GM12865 (cell line): ENCODE data around the gene NRAP.

Experiments
- DNase-seq: peaks from one replicate; pipeline ENCODE4 v3.0.0; 2010; ENCODE audit warnings: low read depth
- H3K4me3 ChIP-seq: 2 replicates; pipeline ENCODE4 v1.5.1; 2011; ENCODE audit warnings: mild to moderate bottlenecking, low read depth, low read length, control low read depth
- TF ChIP-seq, protein P1 (sequence below): IDR thresholded peaks from 2 replicates; pipeline ENCODE4 v1.5.1; 2011; ENCODE audit warnings: low read length, control low read depth, low read depth, inconsistent platforms; ENCODE audit not compliant: insufficient read depth; ENCODE audit errors: missing control alignments

NRAP gene

GRCh38 chr10:113651898-113652297, 11.9 kb downstream of the NRAP start:
- no peak overlapping the region for H3K4me3 ChIP-seq
- no peak for DNase-seq
- TF ChIP-seq, protein P1, sequence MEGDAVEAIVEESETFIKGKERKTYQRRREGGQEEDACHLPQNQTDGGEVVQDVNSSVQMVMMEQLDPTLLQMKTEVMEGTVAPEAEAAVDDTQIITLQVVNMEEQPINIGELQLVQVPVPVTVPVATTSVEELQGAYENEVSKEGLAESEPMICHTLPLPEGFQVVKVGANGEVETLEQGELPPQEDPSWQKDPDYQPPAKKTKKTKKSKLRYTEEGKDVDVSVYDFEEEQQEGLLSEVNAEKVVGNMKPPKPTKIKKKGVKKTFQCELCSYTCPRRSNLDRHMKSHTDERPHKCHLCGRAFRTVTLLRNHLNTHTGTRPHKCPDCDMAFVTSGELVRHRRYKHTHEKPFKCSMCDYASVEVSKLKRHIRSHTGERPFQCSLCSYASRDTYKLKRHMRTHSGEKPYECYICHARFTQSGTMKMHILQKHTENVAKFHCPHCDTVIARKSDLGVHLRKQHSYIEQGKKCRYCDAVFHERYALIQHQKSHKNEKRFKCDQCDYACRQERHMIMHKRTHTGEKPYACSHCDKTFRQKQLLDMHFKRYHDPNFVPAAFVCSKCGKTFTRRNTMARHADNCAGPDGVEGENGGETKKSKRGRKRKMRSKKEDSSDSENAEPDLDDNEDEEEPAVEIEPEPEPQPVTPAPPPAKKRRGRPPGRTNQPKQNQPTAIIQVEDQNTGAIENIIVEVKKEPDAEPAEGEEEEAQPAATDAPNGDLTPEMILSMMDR = no peak

GRCh38 chr10:113651021-113651420, 12.8 kb downstream of the NRAP start:
- no peak overlapping the region for H3K4me3 ChIP-seq
- no peak for DNase-seq
- TF ChIP-seq, protein P1 = no peak

DNA sequence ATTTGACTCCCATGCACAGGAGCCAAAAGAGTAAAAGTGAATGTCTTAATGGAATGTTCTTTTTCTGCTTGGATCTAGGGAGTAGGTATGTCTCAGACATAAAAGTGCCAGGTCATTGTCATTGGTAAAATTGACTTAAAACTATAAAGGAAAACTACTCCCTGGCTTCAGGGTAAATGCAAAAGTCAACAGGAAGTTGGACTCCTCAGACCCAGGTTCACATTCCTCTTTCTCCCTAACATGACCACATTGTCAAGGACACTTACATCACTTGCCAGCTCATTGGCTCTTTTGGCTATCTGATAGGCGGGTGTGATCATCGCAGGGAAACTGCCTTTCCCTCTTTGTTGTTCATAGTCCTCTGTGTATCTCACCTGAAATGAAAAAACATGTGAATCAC, 13.7 kb downstream of the NRAP start:
- no peak overlapping the region for H3K4me3 ChIP-seq
- TF ChIP-seq, protein P1 = no peak
- no peak for DNase-seq

- no peak for DNase-seq
- TF ChIP-seq, protein P1 = no peak
- no peak overlapping the region for H3K4me3 ChIP-seq
Measured at GRCh38 chr10:113648478-113648877, 15.4 kb downstream of the NRAP start.

DNA sequence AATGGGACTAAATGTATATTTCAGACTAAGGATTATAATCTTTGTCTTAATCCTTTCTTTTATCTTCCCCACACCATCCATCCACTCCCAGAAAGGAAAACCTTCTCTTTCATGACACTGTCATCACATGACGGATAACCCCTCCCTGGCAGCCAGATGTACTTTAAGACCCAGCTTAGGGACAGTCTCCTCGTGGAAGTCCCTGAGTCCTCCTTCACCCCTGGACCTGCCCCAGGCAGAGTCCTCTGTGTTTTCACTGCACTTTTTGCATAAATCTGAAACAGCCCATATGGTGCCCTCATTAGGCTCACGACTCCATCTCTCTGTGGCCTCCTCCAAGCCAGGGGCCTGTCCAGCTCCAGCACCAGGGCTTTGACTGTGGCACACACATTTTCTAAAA, 16.0 kb downstream of the NRAP start:
- TF ChIP-seq, protein P1 = no peak
- DNase-seq = no peak

DNA sequence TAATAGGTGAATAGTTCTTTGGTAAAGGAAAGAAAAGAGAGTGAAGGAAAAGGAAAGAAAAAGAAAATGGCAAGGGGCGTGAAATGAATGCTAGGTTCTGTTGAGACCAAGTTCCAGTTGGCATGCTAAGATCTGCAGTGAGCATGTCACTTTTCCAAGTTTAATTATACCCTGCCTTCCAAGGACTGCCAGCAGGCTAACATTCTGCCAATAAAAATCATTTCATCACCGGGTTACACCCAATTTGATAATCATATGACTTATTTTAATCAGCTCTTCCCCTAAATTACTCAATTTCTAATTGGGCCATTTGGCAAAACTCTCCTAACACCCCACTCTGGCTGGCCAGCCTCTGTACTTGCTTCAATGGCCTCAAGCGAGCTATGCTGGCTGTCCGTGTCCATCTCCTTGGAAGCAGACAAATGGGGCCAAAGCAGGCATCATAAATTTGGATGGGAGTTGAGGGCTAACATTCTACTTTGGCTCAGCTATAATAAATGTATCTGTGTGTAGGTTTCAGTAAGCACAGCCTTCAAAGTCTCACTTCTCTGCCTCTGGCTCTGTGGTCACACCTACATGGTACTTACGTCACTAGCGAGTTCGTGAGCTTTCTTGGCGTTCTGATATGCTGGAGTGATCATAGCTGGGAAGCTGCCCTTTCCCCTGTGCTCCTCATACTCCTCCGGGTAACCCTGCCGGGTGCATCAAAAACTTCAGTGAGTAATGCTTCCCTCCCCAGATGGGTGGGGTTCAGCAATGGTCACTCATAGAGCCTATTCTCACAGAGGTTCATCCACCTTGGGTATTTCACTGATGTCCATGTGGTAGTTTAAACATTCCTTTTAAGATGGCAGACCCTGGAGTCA, 17.3 kb downstream of the NRAP start:
- no peak for DNase-seq
- H3K4me3 ChIP-seq = no peak overlapping the region
- TF ChIP-seq, protein P1 = no peak

More for the DNA sequence above, 16.0 kb downstream of the NRAP start:
- H3K4me3 ChIP-seq = no peak overlapping the region
